Smooth muscle cell (in vitro differentiated cells): Measurements from ENCODE around the gene BBLN. TPM values are rescaled to one million over a fixed set of nuclear protein-coding genes. Genes with fewer than 3 reads are reported as not detected.

Source experiments
- DNase-seq: peaks from one replicate; lab custom pipeline; 2025; ENCODE audit not compliant: unreplicated experiment; lab: John Stamatoyannopoulos, UW
- H2AFZ ChIP-seq: fragments of 200-600 bp; sonication (generic); 2 replicates; pipeline ENCODE4 v1.6.0; 2016; ENCODE audit warnings: antibody characterized with exemption, low read depth, mild to moderate bottlenecking
- H3F3A ChIP-seq: fragments of 200-600 bp; sonication (generic); 2 replicates; pipeline ENCODE4 v1.6.0; 2017; ENCODE audit warnings: antibody characterized with exemption, low read depth
- H3K27ac ChIP-seq: fragments of 200-600 bp; sonication (generic); 2 replicates; pipeline ENCODE4 v1.5.1; 2016; ENCODE audit warnings: low read depth, mild to moderate bottlenecking
- H3K27me3 ChIP-seq: fragments of 200-600 bp; sonication (generic); 2 replicates; pipeline ENCODE4 v1.6.1; 2016; ENCODE audit warnings: low read depth, mild to moderate bottlenecking
- H3K36me3 ChIP-seq: fragments of 200-600 bp; sonication (generic); 2 replicates; pipeline ENCODE4 v1.5.1; 2016; ENCODE audit warnings: low read depth
- H3K4me1 ChIP-seq: fragments of 200-600 bp; sonication (generic); 2 replicates; pipeline ENCODE4 v1.5.1; 2016; ENCODE audit warnings: low read depth
- H3K4me2 ChIP-seq: fragments of 200-600 bp; sonication (generic); 2 replicates; pipeline ENCODE4 v1.6.0; 2016; ENCODE audit warnings: mild to moderate bottlenecking
- H3K4me3 ChIP-seq: fragments of 200-600 bp; sonication (generic); 2 replicates; pipeline ENCODE4 v1.5.1; 2016; ENCODE audit warnings: mild to moderate bottlenecking
- H3K79me2 ChIP-seq: fragments of 200-600 bp; sonication (generic); 2 replicates; pipeline ENCODE4 v1.6.0; 2016; ENCODE audit warnings: low read depth, mild to moderate bottlenecking
- H3K9ac ChIP-seq: fragments of 200-600 bp; sonication (generic); 2 replicates; pipeline ENCODE4 v1.6.0; 2016; ENCODE audit warnings: low read depth
- H3K9me3 ChIP-seq: fragments of 200-600 bp; sonication (generic); replicated peaks from 2 replicates; pipeline ENCODE4 v1.5.1; 2016; ENCODE audit warnings: low read depth
- H4K20me1 ChIP-seq: fragments of 200-600 bp; sonication (generic); 2 replicates; pipeline ENCODE4 v1.6.0; 2016; ENCODE audit warnings: low read depth
- CTCF ChIP-seq: fragments of 200-600 bp; sonication (generic); IDR thresholded peaks from 2 replicates; pipeline ENCODE4 v1.5.1; 2017; ENCODE audit warnings: borderline replicate concordance, mild to moderate bottlenecking, antibody characterized with exemption; ENCODE audit not compliant: insufficient read depth, poor library complexity, severe bottlenecking
- WGBS: methylation state at CpG from one replicate; pipeline ENCODE4 v1.1.7; 2016; ENCODE audit warnings: low lambda C conversion rate; 5-methylcytosine and 5-hydroxymethylcytosine counted together
- polyA plus RNA-seq: library from polyadenylated mRNA; unstranded; fragments of >200 nt; fragmentation: Nextera tagmentation; extraction: Ambion mirVana; gene quantifications from 2 replicates; pipeline ENCODE4 v1.2.1, GENCODE V29; 2016
- total RNA-seq: library from RNA; depleted of rRNA; stranded (reverse); fragments of >200 nt; gene quantifications from 2 replicates; pipeline ENCODE4 v1.2.3, GENCODE V29; 2014

Gene BBLN
- total and polyA plus RNA-seq, 2 experiments from 2014 or later, result 133 to 229 TPM

- Histone ChIP-seq H3K27ac (no peak overlapping the region), H3F3A (no peaks in the 10 kb centered on the region), H3K79me2 (peaks cover 15% of the 10 kb centered on the region), H4K20me1 (no peaks in the 10 kb centered on the region), H3K4me2 (no peak overlapping the region), H3K36me3 (no peaks in the 10 kb centered on the region), H2AFZ (no peak overlapping the region), H3K9me3 (no peaks in the 10 kb centered on the region), H3K4me1 (no peaks in the 10 kb centered on the region), H3K27me3 (no peaks in the 10 kb centered on the region), H3K9ac (no peak overlapping the region), H3K4me3 (no peak overlapping the region)
- WGBS, result 71% methylated on average over 11 of the region's 11 CpGs
- DNase-seq, result no peak
- no peak for TF ChIP-seq CTCF
These were observed 26.2 kb downstream of the BBLN start for GRCh38 chr9:128185979-128186965.

- TF ChIP-seq CTCF, result no peak
- Histone ChIP-seq H4K20me1 (no peaks in the 10 kb centered on the region), H3K36me3 (no peaks in the 10 kb centered on the region), H3K27me3 (no peaks in the 10 kb centered on the region), H2AFZ (no peak overlapping the region), H3F3A (no peaks in the 10 kb centered on the region), H3K4me2 (no peak overlapping the region), H3K4me1 (peaks cover 6% of the 10 kb centered on the region), H3K79me2 (peaks cover 17% of the 10 kb centered on the region), H3K27ac (no peak overlapping the region), H3K9ac (no peak overlapping the region), H3K9me3 (no peaks in the 10 kb centered on the region), H3K4me3 (no peak overlapping the region)
- DNase-seq, result no peak
- 100% methylated on average over 2 of the region's 2 CpGs for WGBS
These were observed 27.3 kb downstream of the BBLN start for GRCh38 chr9:128187361-128187760.

- Histone ChIP-seq H3K4me1 (peaks cover 6% of the 10 kb centered on the region), H3K79me2 (peaks cover 17% of the 10 kb centered on the region), H3K36me3 (no peaks in the 10 kb centered on the region), H3K4me3 (no peak overlapping the region), H2AFZ (no peak overlapping the region), H3K27ac (no peak overlapping the region), H3K27me3 (no peaks in the 10 kb centered on the region), H3K9me3 (no peaks in the 10 kb centered on the region), H3K9ac (no peak overlapping the region), H3F3A (no peaks in the 10 kb centered on the region), H3K4me2 (no peak overlapping the region), H4K20me1 (no peaks in the 10 kb centered on the region)
- no peak for DNase-seq
- WGBS, result 91% methylated on average over 1 of the region's 1 CpG
- TF ChIP-seq CTCF, result no peak
These were observed 28.1 kb downstream of the BBLN start for GRCh38 chr9:128188209-128188608.
